Stimulated activated CD4-positive, alpha-beta T cell treated with anti-CD3 and anti-CD28 coated beads, Interleukin-4, amount 100 ng/mL, for 4 hours (primary cell): ENCODE results near the gene ADAMTS10.
"Not testable (repeated sequence)": the region's sequence is repeated elsewhere in the genome, so short reads cannot be mapped to it uniquely, and the experiment has no call there.

Experiments
- DNase-seq, 2 experiments: peaks; one replicate each; pipeline ENCODE4 v3.0.0-alpha.2; 2020

Gene ADAMTS10

DNA sequence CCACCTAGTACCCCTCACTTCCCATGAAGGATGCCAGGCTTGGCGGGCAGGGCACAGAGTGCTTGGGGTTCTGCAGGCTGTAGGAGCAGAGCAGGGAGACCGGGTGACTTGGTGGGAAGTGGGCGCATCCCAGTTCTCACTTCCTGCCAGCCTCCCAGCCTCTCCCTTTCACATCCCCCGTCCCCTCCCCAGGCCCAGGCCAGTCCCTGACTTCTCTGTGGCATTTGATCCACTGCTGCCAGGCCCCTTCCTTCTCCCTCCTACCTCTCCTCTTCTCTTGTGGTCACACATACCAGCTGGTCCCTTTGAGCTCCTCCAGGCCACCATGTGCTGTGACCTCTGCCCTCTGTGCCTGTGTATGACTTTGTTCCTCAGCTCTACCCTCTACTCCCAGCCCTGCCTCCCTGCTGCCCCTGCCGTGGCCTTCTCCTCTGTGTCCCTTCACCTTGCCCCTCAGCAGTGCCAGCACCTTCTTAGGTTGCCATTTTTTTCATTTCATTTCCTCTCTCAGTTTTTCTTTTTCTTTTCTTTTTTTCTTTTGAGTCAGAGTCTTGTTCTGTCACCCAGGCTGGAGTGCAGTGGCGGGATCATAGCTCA lies 52.8 kb downstream of the ADAMTS10 start:
- DNase-seq, result no peak

DNA sequence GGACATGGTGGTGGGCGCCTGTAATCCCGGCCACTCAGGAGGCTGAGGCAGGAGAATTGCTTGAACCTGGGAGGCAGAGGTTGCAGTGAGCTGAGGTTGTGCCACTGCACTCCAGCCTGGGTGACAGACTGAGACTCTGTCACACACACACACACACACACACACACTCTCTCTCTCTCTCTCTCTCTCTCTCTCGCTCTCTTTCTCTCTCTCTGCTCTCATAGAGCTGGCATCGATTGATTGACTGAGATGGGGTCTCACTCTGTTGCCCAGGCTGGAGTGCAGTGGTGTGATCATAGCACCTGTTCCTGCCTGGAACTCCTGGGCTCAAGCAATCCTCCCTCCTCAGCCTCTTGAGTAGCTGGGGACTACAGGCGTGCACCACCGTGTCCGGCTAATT lies 56.8 kb downstream of the ADAMTS10 start:
- not testable (repeated sequence) for DNase-seq

DNA sequence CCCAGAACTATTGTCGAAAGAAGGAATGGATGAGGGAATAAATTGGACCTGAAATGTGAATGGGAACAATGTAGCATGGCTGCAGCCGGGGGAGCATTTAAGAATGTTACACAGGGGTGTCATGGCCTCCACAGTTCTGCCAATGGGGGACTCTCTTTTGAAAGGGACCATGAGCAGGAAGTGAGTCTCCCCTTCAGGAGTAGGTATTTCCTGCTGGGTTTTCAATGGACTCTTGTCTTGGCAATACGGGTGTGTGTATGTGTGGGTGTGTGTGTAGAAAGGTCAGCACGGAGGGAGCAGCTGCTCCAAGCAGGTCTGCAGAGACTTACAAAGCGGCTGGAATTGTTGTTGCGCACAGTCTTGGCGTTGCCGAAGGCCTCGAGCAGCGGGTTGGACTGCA lies 57.7 kb downstream of the ADAMTS10 start:
- DNase-seq, result no peak

DNA sequence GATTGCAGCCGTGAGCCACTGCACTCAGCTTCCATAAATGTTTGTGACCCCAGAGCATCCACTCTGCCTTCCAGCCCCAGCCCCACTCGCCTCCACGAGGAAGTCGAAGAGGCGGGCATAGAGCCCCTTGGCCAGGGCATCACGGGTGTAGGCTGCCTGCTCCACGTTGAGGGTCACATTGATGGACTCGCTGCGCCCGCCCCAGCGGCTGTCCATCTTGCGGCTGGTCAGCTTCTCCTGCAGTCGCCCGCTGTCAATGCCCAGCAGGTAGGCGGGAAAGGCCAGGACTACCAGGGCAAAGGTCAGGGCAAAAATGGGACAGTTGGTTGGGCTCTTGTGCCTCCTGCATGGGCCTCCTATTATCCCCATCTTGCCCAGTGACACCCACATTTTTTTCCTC lies 60.4 kb downstream of the ADAMTS10 start:
- DNase-seq, result no peak

DNA sequence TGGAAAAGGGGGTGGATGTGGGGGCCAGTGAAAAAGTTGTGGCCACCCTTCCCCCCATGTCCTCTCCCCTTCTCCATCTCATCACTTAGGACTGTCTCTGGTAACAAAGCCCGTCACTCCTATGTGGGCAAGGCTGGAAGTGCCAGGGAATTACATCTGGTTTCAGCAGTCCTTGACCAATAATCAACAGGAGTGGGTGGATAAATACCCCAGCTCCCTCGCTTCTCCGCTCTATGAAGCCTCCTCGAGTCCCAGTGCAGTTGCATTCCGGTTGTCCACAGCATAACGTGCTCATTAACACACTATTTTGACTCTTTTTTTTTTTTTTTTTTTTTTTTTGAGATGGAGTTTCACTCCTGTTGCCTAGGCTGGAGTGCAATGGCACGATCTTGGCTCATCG lies 64.8 kb downstream of the ADAMTS10 start:
- no peak for DNase-seq

DNA sequence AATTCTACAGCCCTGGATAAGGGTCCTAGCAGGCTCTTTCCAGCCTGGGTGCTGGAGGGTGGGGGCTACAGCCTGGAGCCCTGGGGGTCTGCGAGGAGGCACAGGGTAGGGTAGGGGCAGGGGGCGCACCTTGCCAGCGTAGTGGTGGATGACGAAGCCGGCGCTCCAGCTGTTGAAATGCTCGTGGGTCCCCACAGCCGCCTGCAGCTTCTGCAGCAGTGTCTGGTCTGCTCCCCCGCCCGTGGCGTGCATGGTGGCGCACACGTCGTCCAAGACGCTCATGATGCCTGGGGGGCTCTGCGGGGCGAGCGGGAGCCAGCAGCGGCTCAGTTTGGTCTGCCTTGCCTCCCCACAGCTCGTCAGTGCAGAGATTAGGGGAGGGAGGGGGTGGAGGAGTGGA lies 66.3 kb downstream of the ADAMTS10 start:
- DNase-seq, result no peak

DNA sequence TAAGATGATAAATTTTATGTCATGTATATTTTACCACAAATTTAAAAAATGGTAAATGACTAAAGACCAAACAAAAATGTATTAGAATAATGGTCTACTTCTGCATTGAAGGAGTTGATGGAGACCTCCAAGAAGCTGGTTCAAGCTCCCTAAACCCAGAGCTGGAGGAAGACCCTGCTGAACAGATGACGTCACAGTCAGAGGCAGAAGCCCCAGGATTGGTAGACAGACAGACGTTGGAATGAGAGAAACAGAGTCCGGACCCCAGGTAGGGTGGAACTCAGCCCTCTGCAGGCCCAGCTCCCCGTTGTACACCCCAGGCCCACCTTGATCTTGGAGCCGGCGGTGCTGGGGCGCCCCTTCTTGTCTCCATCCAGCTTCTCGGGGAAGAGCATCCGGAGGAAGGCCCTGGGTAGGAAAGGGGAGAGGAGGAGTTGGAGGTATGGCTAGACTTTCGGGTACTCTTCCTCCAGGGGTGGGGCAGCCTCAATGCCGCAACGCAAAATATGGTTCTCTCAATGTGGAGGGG lies 70.8 kb downstream of the ADAMTS10 start:
- no peak for DNase-seq

DNA sequence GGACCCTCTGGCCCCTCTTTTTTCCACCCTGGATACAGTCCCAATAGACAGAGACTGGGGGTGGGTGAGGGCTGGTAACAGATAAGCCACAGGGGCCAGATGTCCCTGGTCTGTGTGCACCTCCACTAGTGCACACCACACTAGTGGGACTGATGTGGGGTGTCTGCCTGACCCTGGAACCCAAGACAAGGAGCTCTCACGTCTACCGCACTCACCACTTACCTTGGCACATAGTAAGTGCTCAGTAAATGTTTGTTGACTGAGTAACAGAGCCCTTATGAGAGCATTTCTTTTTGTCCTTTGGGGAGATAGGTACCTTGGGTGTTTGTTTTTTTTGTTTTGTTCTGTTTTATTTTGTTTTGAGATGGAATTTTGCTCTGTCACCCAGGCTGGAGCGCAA lies 73.4 kb downstream of the ADAMTS10 start:
- no peak for DNase-seq

DNA sequence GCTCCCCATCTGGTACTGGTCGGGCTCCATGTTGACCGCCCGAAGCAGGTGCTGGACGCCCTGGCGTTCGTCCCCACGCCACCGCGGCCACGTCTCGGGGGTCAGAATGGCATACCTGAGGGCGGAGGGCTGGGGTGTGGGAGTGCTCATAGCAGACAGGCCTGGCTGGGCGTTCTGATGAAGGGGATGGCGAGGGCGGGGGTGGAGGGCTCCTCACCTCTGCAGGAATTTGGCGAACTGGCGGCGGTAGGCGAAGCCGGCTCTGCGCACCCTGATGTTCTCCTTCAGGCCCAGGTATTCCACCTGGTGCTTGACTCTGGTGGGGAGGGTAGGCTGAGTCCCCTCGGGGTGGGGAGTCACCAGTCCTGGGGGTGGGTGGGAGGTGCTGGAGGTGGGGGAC lies 74.2 kb downstream of the ADAMTS10 start:
- DNase-seq, result no peak

DNA sequence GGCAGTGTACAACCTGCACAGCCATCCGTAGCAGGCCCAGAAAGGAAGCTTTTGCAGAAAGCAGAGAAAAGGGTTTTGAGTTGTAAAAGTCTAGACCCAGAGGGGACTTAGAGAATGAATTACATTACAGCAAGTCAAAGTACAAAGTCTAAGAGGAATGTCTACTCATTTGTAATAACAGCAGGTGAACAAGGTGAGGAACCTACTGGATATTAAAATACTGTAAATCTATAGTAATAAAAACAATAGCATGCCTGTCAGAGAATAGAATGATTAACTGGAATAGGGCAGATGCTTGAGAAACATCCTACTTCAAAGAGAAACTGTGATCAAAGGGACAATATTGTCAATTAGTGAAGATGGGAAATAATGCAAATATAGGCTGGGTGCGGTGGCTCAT lies 78.3 kb downstream of the ADAMTS10 start:
- DNase-seq, result no peak

DNA sequence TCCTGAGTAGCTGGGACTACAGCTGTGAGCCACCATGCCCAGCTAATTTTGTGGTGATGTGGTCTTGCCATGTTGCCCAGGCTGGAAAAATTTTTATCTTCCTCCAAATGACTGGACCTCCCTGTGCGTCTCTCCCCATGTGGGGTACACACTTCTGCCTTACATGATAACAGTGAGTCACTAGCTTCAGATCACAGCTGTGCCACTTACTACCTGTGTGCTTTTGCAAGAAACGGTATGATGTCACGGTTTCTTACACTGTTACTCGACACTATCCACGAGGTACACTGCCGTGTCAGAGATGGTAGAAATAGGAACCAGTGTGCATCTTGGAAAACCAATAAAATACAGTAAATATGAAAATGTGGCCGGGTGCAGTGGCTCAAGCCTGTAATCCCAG lies 79.0 kb downstream of the ADAMTS10 start:
- no peak for DNase-seq
